SK-N-SH treated with all-trans-retinoic acid at 6 μM for 48 hours (cell line): ENCODE results near the gene C22orf39.

ENCODE experiments used
- ATAC-seq: fragments of 200-7000 bp; cut with Tn5 transposase; 3 replicates; pipeline ENCODE4 v1.9.1; 2020; ENCODE audit warnings: mild to moderate bottlenecking, moderate library complexity
- ARNTL ChIP-seq: fragments of 450-650 bp; formaldehyde crosslinking; IDR thresholded peaks from 2 replicates; pipeline ENCODE4 v1.5.0; 2020; ENCODE audit warnings: low read depth, mild to moderate bottlenecking, moderate library complexity, borderline replicate concordance
- CREB5 ChIP-seq: fragments of 250-450 bp; sonication (Bioruptor Pico); IDR thresholded peaks from 2 replicates; pipeline ENCODE4 v1.5.1; 2020; ENCODE audit warnings: low read depth, mild to moderate bottlenecking, moderate library complexity
- CSDC2 ChIP-seq: fragments of 250-450 bp; sonication (Bioruptor Pico); IDR thresholded peaks from 2 replicates; pipeline ENCODE4 v1.5.0; 2020; ENCODE audit warnings: mild to moderate bottlenecking, moderate library complexity
- CSRNP3 ChIP-seq: fragments of 250-450 bp; sonication (Bioruptor Pico); IDR thresholded peaks from 2 replicates; pipeline ENCODE4 v1.5.1; 2021; ENCODE audit warnings: mild to moderate bottlenecking, moderate library complexity
- ESRRG ChIP-seq: fragments of 250-450 bp; sonication (Bioruptor Pico); IDR thresholded peaks from 2 replicates; pipeline ENCODE4 v1.6.1; 2021; ENCODE audit warnings: mild to moderate bottlenecking
- GLIS3 ChIP-seq: fragments of 250-450 bp; sonication (Bioruptor Pico); IDR thresholded peaks from 2 replicates; pipeline ENCODE4 v1.5.0; 2020; ENCODE audit warnings: mild to moderate bottlenecking, moderate library complexity
- ISL1 ChIP-seq: fragments of 250-450 bp; sonication (Bioruptor Pico); IDR thresholded peaks from 2 replicates; pipeline ENCODE4 v2.1.2; 2022; ENCODE audit warnings: mild to moderate bottlenecking, moderate library complexity
- OSR1 ChIP-seq: fragments of 250-450 bp; sonication (Bioruptor Pico); IDR thresholded peaks from 2 replicates; pipeline ENCODE4 v1.8.0; 2022; ENCODE audit warnings: moderate library complexity, mild to moderate bottlenecking, inconsistent platforms
- PATZ1 ChIP-seq: fragments of 250-450 bp; sonication (Bioruptor Pico); IDR thresholded peaks from 2 replicates; pipeline ENCODE4 v1.8.0; 2020; ENCODE audit warnings: mild to moderate bottlenecking, moderate library complexity, borderline replicate concordance
- POU6F1 ChIP-seq: fragments of 250-450 bp; sonication (Bioruptor Pico); IDR thresholded peaks from 2 replicates; pipeline ENCODE4 v1.8.0; 2021; ENCODE audit warnings: low read depth, mild to moderate bottlenecking, moderate library complexity, borderline replicate concordance
- PPARA ChIP-seq: fragments of 250-450 bp; sonication (Bioruptor Pico); IDR thresholded peaks from 2 replicates; pipeline ENCODE4 v1.5.0; 2020; ENCODE audit warnings: mild to moderate bottlenecking, borderline replicate concordance
- RARB ChIP-seq: fragments of 250-450 bp; sonication (Bioruptor Pico); IDR thresholded peaks from 2 replicates; pipeline ENCODE4 v1.8.0; 2021; ENCODE audit warnings: mild to moderate bottlenecking, moderate library complexity
- SNAI2 ChIP-seq: fragments of 250-450 bp; sonication (Bioruptor Pico); IDR thresholded peaks from 2 replicates; pipeline ENCODE4 v1.5.0; 2020; ENCODE audit warnings: mild to moderate bottlenecking, moderate library complexity
- TCF4 ChIP-seq: fragments of 250-450 bp; sonication (Bioruptor Pico); IDR thresholded peaks from 2 replicates; pipeline ENCODE4 v1.8.0; 2021; ENCODE audit warnings: mild to moderate bottlenecking, moderate library complexity, borderline replicate concordance
- TOX ChIP-seq: fragments of 250-450 bp; sonication (Bioruptor Pico); IDR thresholded peaks from 2 replicates; pipeline ENCODE4 v1.8.0; 2021; ENCODE audit warnings: mild to moderate bottlenecking, moderate library complexity, borderline replicate concordance
- TSHZ2 ChIP-seq: fragments of 250-450 bp; sonication (Bioruptor Pico); IDR thresholded peaks from 2 replicates; pipeline ENCODE4 v1.5.0; 2020; ENCODE audit warnings: mild to moderate bottlenecking, moderate library complexity
- ZC3H10 ChIP-seq: fragments of 250-450 bp; sonication (Bioruptor Pico); IDR thresholded peaks from 2 replicates; pipeline ENCODE4 v1.5.1; 2021; ENCODE audit warnings: mild to moderate bottlenecking, moderate library complexity
- ZFP3 ChIP-seq: fragments of 250-450 bp; sonication (Bioruptor Pico); IDR thresholded peaks from 2 replicates; pipeline ENCODE4 v1.5.0; 2020; ENCODE audit warnings: mild to moderate bottlenecking, moderate library complexity
- ZFP30 ChIP-seq: fragments of 450-650 bp; formaldehyde crosslinking; IDR thresholded peaks from 2 replicates; pipeline ENCODE4 v1.5.0; 2022; ENCODE audit warnings: mild to moderate bottlenecking, moderate library complexity
- ZNF565 ChIP-seq: fragments of 450-650 bp; formaldehyde crosslinking; conservative IDR thresholded peaks from 2 replicates; pipeline ENCODE4 v1.5.0; 2020; ENCODE audit warnings: low read depth, mild to moderate bottlenecking, moderate library complexity

The C22orf39 gene

GRCh38 chr22:19457828-19458428 lies 10.4 kb upstream of the C22orf39 start:
- TF ChIP-seq TCF4 (no peak), RARB (CRISPR knock-in tag) (no peak), CSRNP3 (CRISPR knock-in tag) (no peak), TOX (no peak), CSDC2 (CRISPR knock-in tag) (no peak), ZFP3 (CRISPR knock-in tag) (no peak)
- ATAC-seq = no peak

GRCh38 chr22:19456541-19456940 lies 9.0 kb upstream of the C22orf39 start:
- ATAC-seq = no peak
- TF ChIP-seq CREB5 (CRISPR knock-in tag) (no peak), SNAI2 (CRISPR knock-in tag) (no peak), ZFP30 (CRISPR knock-in tag) (no peak), ISL1 (CRISPR knock-in tag) (no peak), POU6F1 (CRISPR knock-in tag) (no peak), OSR1 (CRISPR knock-in tag) (no peak), CSDC2 (CRISPR knock-in tag) (no peak), TOX (no peak), RARB (CRISPR knock-in tag) (no peak), GLIS3 (CRISPR knock-in tag) (no peak), ARNTL (no peak), TCF4 (no peak), PATZ1 (no peak), ZNF565 (CRISPR knock-in tag) (no peak), ZC3H10 (CRISPR knock-in tag) (no peak), TSHZ2 (CRISPR knock-in tag) (no peak)

GRCh38 chr22:19455585-19456370 lies 8.3 kb upstream of the C22orf39 start:
- peak; percentile 55; the same call in 1 of the 3 replicates for ATAC-seq
- no peak for TF ChIP-seq TCF4
- no peak for TF ChIP-seq PATZ1
- TF ChIP-seq ISL1 (CRISPR knock-in tag) = no peak
- TF ChIP-seq CREB5 (CRISPR knock-in tag) = no peak
- TF ChIP-seq ZFP30 (CRISPR knock-in tag) = no peak
- TF ChIP-seq ESRRG = no peak
- TF ChIP-seq GLIS3 (CRISPR knock-in tag) = no peak
- no peak for TF ChIP-seq PPARA
- TF ChIP-seq POU6F1 (CRISPR knock-in tag) = no peak
- TF ChIP-seq OSR1 (CRISPR knock-in tag) = no peak
